Keratinocyte (primary cell): ENCODE measurements around the gene CTTN.

Source experiments
- EZH2 ChIP-seq: IDR thresholded peaks from one replicate; pipeline ENCODE4 v1.6.1; 2012; ENCODE audit warnings: inconsistent platforms, mild to moderate bottlenecking, low read length, moderate library complexity
- TF ChIP-seq, protein P1 (sequence below), 3 experiments: IDR thresholded peaks in 1 of 3; conservative IDR thresholded peaks in 1 of 3; optimal IDR thresholded peaks in 1 of 3; 2 replicates in 2 of 3; 3 replicates in 1 of 3; pipeline versions ENCODE3 to v1.5.1; 2011; ENCODE audit warnings: low read length in 3 of 3, mild to moderate bottlenecking in 3 of 3, moderate library complexity in 2 of 3, control low read depth in 1 of 3, inconsistent platforms in 1 of 3; ENCODE audit not compliant: insufficient read depth in 2 of 3; ENCODE audit errors: extremely low read depth in 1 of 3

GRCh38 chr11:70419307-70420007, 21.1 kb downstream of the CTTN start:
- TF ChIP-seq EZH2, result no peak
- TF ChIP-seq, protein P1, sequence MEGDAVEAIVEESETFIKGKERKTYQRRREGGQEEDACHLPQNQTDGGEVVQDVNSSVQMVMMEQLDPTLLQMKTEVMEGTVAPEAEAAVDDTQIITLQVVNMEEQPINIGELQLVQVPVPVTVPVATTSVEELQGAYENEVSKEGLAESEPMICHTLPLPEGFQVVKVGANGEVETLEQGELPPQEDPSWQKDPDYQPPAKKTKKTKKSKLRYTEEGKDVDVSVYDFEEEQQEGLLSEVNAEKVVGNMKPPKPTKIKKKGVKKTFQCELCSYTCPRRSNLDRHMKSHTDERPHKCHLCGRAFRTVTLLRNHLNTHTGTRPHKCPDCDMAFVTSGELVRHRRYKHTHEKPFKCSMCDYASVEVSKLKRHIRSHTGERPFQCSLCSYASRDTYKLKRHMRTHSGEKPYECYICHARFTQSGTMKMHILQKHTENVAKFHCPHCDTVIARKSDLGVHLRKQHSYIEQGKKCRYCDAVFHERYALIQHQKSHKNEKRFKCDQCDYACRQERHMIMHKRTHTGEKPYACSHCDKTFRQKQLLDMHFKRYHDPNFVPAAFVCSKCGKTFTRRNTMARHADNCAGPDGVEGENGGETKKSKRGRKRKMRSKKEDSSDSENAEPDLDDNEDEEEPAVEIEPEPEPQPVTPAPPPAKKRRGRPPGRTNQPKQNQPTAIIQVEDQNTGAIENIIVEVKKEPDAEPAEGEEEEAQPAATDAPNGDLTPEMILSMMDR (optimal IDR thresholded peaks at IDR 0.05 in 1 of 3, IDR thresholded peaks at IDR 0.05 in 1 of 3, conservative IDR thresholded peaks at IDR 0.05 in 1 of 3; ENCODE audit: extremely low read depth in 1 of 3, insufficient read depth in 2 of 3, low read length in 3 of 3), result no peak
